GM19455 (cell line): ENCODE data around the gene RASL11B.
A peak's percentile ranks its signal among the peaks of the same experiment; 100 is the strongest.
"Not testable (repeated sequence)": the region's sequence is repeated elsewhere in the genome, so short reads cannot be mapped to it uniquely, and the experiment has no call there.

Experiments
- ATAC-seq: cut with Tn5 transposase; IDR thresholded peaks from one replicate; pipeline ENCODE4 v1.9.1; 2021; ENCODE audit not compliant: unreplicated experiment

The RASL11B gene

GRCh38 chr4:52861879-52862616 is at the start of gene RASL11B:
Gene RASL11B, plus strand, starts transcription at chr4:52862317. Its CDS starts 191 bp downstream, at chr4:52862508.
- ATAC-seq = peak; percentile 99

GRCh38 chr4:52813546-52813945 is 48.6 kb upstream of the RASL11B start:
- ATAC-seq = no peak

GRCh38 chr4:52822583-52822971 is 39.5 kb upstream of the RASL11B start:
- no peak for ATAC-seq

GRCh38 chr4:52822972-52823701 is 39.0 kb upstream of the RASL11B start:
- ATAC-seq = no peak

- ATAC-seq = no peak
Observed at GRCh38 chr4:52823702-52824092, 38.4 kb upstream of the RASL11B start.

- no peak for ATAC-seq
Observed at GRCh38 chr4:52824270-52824602, 37.9 kb upstream of the RASL11B start.

- no peak for ATAC-seq
Observed at GRCh38 chr4:52824603-52825459, 37.3 kb upstream of the RASL11B start.

GRCh38 chr4:52825460-52826090 is 36.5 kb upstream of the RASL11B start:
- no peak for ATAC-seq

- ATAC-seq = no peak
Observed at GRCh38 chr4:52833941-52834525, 28.1 kb upstream of the RASL11B start.

GRCh38 chr4:52834641-52835456 is 27.3 kb upstream of the RASL11B start:
- ATAC-seq = not testable (repeated sequence)

GRCh38 chr4:52836120-52836519 is 26.0 kb upstream of the RASL11B start:
- no peak for ATAC-seq

- ATAC-seq = no peak
Observed at GRCh38 chr4:52836678-52837077, 25.4 kb upstream of the RASL11B start.

GRCh38 chr4:52837716-52838558 is 24.2 kb upstream of the RASL11B start:
- no peak for ATAC-seq

GRCh38 chr4:52838729-52839586 is 23.2 kb upstream of the RASL11B start:
- ATAC-seq = no peak

- ATAC-seq = no peak
Observed at GRCh38 chr4:52840531-52841370, 21.4 kb upstream of the RASL11B start.

- no peak for ATAC-seq
Observed at GRCh38 chr4:52841682-52842456, 20.2 kb upstream of the RASL11B start.
